Natural killer cell treated with Interleukin-12 subunit alpha and Interleukin-12 subunit beta and Interleukin-15 and Interleukin-18, amount 100 ng/mL, for 72 hours (primary cell): Measurements from ENCODE around the gene ELAVL2. TPM values are rescaled to one million over a fixed set of nuclear protein-coding genes. Genes with fewer than 3 reads are reported as not detected.
"Not testable (repeated sequence)": the region's sequence is repeated elsewhere in the genome, so short reads cannot be mapped to it uniquely, and the experiment has no call there.

ENCODE experiments used
- ATAC-seq, 2 donors: fragments of 150-1000 bp; cut with Tn5 transposase in 1 of 2; sonication (Bioruptor Pico), chemical (Tn5 transposase) in 1 of 2; 2 replicates each; pipeline ENCODE4 v1.10.0; 2021
- DNase-seq: peaks from one replicate; pipeline ENCODE4 v3.0.0; 2022; ENCODE audit warnings: low spot score
- H3K27ac Mint-ChIP-seq, 2 donors: 1 replicate in 1 of 2; 2 replicates in 1 of 2; pipeline ENCODE4 v1.8.0; 2022; ENCODE audit warnings: mixed read lengths in 2 of 2, mild to moderate bottlenecking in 1 of 2, moderate library complexity in 1 of 2
- H3K27me3 Mint-ChIP-seq, 2 donors: 1 replicate in 1 of 2; 2 replicates in 1 of 2; pipeline ENCODE4 v1.8.0; 2022; ENCODE audit warnings: mixed read lengths in 2 of 2
- H3K36me3 Mint-ChIP-seq: one replicate; pipeline ENCODE4 v1.8.0; 2022; ENCODE audit warnings: mixed read lengths
- H3K4me1 Mint-ChIP-seq, 2 donors: 1 replicate in 1 of 2; 2 replicates in 1 of 2; pipeline ENCODE4 v1.8.0; 2022; ENCODE audit warnings: low read depth in 2 of 2, mixed read lengths in 2 of 2, mild to moderate bottlenecking in 1 of 2
- H3K4me3 Mint-ChIP-seq: one replicate; pipeline ENCODE4 v1.8.0; 2022; ENCODE audit warnings: mixed read lengths
- H3K9me3 Mint-ChIP-seq: 2 replicates; pipeline ENCODE4 v1.8.0; 2022; ENCODE audit warnings: mixed read lengths
- total RNA-seq, 2 donors: library from RNA; stranded (reverse); gene quantifications; one replicate each; pipeline ENCODE4 v1.2.3, GENCODE V29; 2022

The ELAVL2 gene
- total RNA-seq, 2 donors from 2014 or later: not detected

DNA sequence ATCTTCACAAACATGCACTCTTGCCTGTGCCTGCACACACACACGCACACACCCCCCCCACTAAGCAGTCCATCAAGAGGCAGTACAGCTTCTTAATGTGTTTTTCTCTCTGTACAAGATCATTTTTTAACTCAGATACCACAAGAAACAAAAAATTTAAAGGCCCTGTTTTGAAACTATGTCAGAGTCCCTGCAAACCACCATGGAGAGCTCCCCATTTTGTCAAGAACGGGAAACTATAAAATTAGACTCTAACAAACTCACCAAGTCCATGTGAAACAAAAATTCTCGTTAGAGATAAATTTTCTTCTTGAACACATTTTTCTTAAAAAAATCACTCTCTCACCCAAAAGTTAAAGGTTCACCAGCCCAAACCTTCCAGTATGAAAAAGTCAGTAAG, 86.3 kb downstream of the ELAVL2 start:
- DNase-seq (no peak), ATAC-seq (no peak)
- Mint-ChIP-seq H3K4me3 (no peak overlapping the region), H3K27me3 (no peaks in the 10 kb centered on the region), H3K9me3 (peaks cover 20% of the 10 kb centered on the region), H3K4me1 (no peaks in the 10 kb centered on the region), H3K36me3 (peaks cover 11% of the 10 kb centered on the region), H3K27ac (no peak overlapping the region)

DNA sequence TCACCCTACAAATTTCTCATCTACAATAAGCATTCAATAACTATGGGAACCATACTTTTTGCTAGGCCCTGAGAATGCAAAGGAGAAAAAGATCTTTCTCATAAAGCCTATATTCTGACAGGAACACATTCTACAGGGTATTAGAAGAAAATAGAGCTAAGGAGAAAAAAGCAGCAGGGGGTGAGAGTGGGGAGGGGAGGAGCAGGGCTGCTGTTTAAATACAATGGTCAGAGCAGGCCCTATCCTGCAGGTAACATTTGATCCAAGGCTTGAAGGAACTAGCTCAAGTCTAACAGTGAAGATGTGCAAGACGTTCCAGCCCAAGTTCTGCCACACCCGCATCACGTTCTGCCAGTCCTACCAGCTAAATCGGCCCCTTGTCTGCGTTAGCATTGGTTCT, 89.7 kb downstream of the ELAVL2 start:
- H3K27me3 Mint-ChIP-seq: no peaks in the 10 kb centered on the region
- ATAC-seq (no peak), DNase-seq (no peak)
- no peak overlapping the region for H3K27ac Mint-ChIP-seq
- H3K4me1 Mint-ChIP-seq: no peaks in the 10 kb centered on the region
- peaks cover 14% of the 10 kb centered on the region for H3K9me3 Mint-ChIP-seq
- peaks cover 11% of the 10 kb centered on the region for H3K36me3 Mint-ChIP-seq
- no peak overlapping the region for H3K4me3 Mint-ChIP-seq

DNA sequence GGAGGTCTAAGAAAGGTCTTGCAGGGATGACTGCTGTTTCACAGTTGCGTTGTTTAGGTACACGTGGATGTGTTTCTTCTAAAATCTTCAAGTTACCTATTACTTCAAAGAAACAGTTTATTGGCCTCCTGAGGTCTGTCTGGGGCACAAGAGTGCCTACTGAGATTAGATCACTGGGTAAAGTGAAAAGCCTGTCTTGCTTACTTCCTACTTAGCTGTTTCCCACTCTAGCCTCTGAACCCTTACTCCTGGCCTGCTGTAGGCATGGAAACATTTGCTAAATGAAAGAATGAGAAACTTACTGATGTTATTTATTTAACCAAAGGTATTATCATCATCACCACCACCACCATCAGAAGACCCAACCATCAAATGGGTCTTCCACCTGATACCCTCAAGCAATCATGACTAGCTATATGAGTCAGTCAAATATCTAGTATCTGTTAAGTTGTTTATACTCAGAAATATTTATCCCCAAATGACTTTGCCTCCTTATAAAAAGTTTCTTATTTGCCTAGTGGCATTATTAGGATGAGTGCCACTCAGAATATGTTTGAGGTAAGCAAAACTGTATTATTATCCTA, 92.5 kb downstream of the ELAVL2 start:
- Mint-ChIP-seq H3K9me3 (peaks cover 8% of the 10 kb centered on the region), H3K4me1 (no peaks in the 10 kb centered on the region), H3K36me3 (peaks cover 11% of the 10 kb centered on the region), H3K4me3 (no peak overlapping the region), H3K27me3 (no peaks in the 10 kb centered on the region), H3K27ac (no peak overlapping the region)
- DNase-seq (no peak), ATAC-seq (no peak)

DNA sequence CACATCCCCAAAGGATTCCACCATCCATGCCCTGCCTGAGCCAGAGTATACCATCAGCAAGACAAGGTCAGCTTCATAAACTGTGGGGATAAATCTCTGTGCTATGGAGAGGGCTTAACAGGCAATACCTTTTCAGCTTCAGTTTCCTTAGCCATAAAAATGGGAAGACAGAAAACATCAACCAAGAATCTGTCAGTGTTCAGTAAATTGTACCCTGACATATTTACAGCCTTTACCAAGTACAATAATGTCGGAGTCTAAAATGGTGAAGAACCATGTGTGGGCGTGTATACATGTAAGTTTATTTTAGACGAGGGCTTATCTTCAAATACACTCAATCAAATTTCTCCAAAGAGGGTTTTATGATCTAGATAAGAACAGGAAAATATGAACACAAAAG, 94.7 kb downstream of the ELAVL2 start:
- ATAC-seq (no peak), DNase-seq (no peak)
- Mint-ChIP-seq H3K4me3 (no peak overlapping the region), H3K36me3 (no peaks in the 10 kb centered on the region), H3K27ac (no peak overlapping the region), H3K4me1 (no peaks in the 10 kb centered on the region), H3K9me3 (peaks cover 10% of the 10 kb centered on the region), H3K27me3 (no peaks in the 10 kb centered on the region)

DNA sequence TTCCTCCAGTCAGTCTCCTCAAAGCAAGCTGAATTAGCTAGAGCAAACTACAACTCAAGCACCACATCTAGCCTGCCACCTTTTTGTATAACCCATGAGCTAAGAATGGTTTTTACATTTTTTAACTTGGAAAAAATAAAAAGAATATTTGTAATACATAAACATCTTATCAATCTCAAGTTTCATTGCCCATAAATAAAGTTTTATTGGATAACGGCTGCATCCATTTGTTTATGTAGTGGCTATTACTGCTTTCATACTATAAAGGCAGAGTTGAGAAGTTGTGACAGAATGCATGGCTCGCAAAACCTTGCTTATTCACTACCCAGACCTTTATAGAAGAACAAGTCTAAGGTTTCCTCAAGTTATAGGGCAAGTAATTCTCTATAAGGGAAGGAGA, 95.7 kb downstream of the ELAVL2 start:
- Mint-ChIP-seq H3K27ac (no peak overlapping the region), H3K36me3 (no peaks in the 10 kb centered on the region), H3K4me1 (no peaks in the 10 kb centered on the region), H3K4me3 (no peak overlapping the region), H3K27me3 (no peaks in the 10 kb centered on the region), H3K9me3 (peaks cover 10% of the 10 kb centered on the region)
- ATAC-seq: no peak
- no peak for DNase-seq

DNA sequence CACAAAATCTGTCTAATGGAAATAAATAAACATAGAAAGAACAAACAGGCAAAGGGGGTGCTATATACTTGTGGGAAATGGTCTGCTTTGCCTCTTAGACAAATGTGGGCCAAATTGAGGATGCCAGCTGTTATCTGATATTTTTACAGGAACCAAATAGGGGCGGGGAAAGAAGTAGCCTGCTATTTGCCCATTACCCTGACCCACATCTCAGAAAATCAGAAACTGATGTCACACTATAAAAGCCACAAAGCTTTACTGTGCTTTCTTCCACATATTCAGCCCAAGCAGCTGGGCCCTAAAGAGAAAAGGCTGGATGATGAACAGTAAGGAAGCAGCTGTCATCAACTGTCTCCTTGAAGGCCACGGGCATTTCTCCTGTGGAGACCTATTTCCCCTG, 97.3 kb downstream of the ELAVL2 start:
- Mint-ChIP-seq H3K27me3 (no peaks in the 10 kb centered on the region), H3K27ac (no peak overlapping the region), H3K4me3 (no peak overlapping the region), H3K36me3 (no peaks in the 10 kb centered on the region), H3K4me1 (no peaks in the 10 kb centered on the region), H3K9me3 (peaks cover 15% of the 10 kb centered on the region)
- DNase-seq: no peak
- no peak for ATAC-seq

DNA sequence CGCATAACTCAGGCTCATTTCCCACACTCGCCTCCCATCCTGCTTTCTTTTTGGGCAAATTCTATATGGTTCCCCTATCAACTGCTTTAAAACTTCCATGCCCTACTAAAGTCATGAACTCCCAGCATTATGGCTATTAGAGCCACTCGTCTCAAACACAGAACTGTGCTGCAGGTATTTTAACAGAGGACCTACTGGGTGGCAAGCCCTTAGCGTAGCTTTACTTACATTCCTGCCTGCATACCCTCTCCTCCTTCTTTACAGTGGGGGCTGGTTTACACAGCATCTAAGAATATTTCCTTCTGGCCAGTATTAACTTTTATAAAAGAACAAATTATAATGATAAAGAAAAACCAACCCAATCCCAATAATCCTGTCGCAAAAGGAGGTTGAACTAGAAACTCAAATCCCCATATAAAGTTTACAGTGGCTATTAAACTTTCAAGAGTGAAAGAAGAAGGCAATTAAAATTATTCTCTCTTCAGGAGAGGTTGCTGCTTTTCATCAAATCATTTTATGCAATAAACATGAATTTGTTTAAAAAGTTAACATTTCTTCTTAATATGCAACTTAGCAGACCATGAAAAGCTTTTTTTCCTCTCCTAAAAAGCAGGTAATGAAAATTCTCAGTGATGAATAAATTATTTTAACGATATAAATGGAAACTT, 100.6 kb downstream of the ELAVL2 start:
- Mint-ChIP-seq H3K27me3 (no peaks in the 10 kb centered on the region), H3K4me1 (no peaks in the 10 kb centered on the region), H3K4me3 (no peak overlapping the region), H3K9me3 (peaks cover 18% of the 10 kb centered on the region), H3K27ac (no peak overlapping the region), H3K36me3 (no peaks in the 10 kb centered on the region)
- DNase-seq: no peak
- ATAC-seq: no peak

DNA sequence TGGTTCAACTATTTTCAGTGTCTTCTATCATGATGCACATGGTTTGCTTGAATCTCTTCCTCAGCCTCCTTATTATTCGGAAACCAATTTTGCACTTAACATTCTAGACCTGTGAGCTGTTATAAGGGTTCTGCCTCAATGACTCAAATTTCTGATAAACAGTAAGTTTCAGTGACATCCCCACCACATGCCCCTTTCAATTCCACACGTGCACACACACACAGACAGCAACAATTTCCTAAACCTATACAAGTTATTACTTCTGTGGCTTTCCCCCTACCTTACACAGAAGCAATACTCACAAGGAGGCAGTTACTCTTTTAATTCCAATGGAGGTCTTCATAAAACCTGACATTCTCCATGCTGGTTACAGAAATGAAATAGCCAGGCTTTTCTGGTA, 102.4 kb downstream of the ELAVL2 start:
- Mint-ChIP-seq H3K27ac (no peak overlapping the region), H3K9me3 (peaks cover 18% of the 10 kb centered on the region)
- no peak for ATAC-seq

DNA sequence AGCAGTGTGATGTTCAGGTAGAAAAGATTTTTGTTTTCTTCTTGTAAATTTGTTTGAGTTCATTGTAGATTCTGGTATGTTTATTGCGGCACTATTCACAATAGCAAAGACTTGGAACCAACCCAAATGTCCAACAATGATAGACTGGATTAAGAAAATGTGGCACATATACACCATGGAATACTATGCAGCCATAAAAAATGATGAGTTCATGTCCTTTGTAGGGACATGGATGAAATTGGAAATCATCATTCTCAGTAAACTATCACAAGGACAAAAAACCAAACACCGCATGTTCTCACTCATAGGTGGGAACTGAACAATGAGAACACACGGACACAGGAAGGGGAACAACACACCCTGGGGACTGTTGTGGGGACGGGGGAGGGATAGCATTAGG, 103.0 kb downstream of the ELAVL2 start:
- DNase-seq, H3K4me1 Mint-ChIP-seq, H3K36me3 Mint-ChIP-seq, H3K4me3 Mint-ChIP-seq, H3K27ac Mint-ChIP-seq, H3K27me3 Mint-ChIP-seq, ATAC-seq: not testable (repeated sequence)
- H3K9me3 Mint-ChIP-seq: peaks cover 14% of the 10 kb centered on the region

More for the DNA sequence above, 102.4 kb downstream of the ELAVL2 start:
- H3K27me3 Mint-ChIP-seq: no peaks in the 10 kb centered on the region
- H3K36me3 Mint-ChIP-seq: no peaks in the 10 kb centered on the region
- H3K4me1 Mint-ChIP-seq: no peaks in the 10 kb centered on the region
- no peak overlapping the region for H3K4me3 Mint-ChIP-seq
- DNase-seq: no peak

DNA sequence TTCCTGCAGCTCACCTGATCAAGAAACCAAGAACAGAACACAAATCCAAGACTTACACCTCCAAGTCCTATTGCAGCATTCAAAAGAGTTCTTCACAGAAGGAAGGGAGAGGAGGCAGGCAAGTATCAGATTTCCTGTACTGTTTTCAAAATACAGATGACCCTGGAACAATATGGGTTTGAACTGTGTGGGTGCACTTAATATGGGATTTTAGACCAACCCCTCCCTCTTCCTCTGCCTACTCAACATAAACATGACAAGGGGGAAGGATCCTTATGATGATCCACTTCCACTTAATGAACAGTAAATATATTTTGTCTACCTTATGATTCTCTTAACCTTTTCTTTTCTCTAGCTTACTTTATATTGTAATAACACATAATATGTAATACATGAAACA, 104.6 kb downstream of the ELAVL2 start:
- H3K27ac Mint-ChIP-seq: no peak overlapping the region
- peaks cover 14% of the 10 kb centered on the region for H3K9me3 Mint-ChIP-seq
- no peak overlapping the region for H3K4me3 Mint-ChIP-seq
- no peaks in the 10 kb centered on the region for H3K27me3 Mint-ChIP-seq
- no peaks in the 10 kb centered on the region for H3K4me1 Mint-ChIP-seq
- ATAC-seq (no peak), DNase-seq (no peak)
- H3K36me3 Mint-ChIP-seq: no peaks in the 10 kb centered on the region

DNA sequence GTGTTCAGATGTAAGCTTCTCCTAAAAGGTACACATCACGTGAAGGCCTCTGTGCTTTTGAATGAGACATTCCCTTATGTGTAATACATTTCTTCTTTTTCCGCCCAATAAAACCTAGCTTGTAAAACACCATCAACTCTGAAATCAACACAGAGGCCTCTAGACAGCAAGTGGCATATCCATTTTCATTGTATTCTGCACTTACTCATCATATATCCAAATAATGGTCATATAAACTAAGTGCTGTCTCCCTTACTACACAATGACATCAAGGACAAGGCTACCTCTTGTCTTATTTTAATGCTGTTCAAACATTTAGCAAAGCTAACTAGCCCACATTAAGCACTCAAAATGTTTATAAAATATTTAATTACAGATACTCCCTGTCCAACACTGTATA, 108.5 kb downstream of the ELAVL2 start:
- Mint-ChIP-seq H3K36me3 (no peaks in the 10 kb centered on the region), H3K27me3 (no peaks in the 10 kb centered on the region), H3K27ac (no peak overlapping the region), H3K9me3 (peaks cover 6% of the 10 kb centered on the region), H3K4me1 (no peaks in the 10 kb centered on the region), H3K4me3 (no peak overlapping the region)
- ATAC-seq: no peak
- no peak for DNase-seq

DNA sequence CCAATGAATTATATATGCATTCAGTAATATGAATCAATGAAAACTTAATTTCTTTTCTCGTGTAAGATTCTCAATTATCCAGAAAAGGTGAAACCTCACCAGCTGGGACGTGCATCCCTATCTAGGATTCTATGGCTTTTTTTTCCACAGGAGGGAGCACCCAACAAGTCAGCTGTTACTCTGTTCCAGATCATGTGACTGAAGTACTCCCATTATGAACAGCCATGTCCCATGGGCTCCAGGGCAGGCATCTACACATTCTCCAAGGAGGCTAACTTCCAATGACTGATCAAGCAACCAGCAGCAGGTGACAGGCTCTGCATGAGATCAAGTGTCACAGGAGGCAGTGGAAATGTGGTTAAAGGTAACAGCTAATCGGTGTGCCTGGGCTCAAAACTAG, 118.8 kb downstream of the ELAVL2 start:
- DNase-seq (no peak), ATAC-seq (no peak)
- no peak overlapping the region for H3K27ac Mint-ChIP-seq
- no peak overlapping the region for H3K4me3 Mint-ChIP-seq
- no peaks in the 10 kb centered on the region for H3K4me1 Mint-ChIP-seq
- peaks cover 15% of the 10 kb centered on the region for H3K9me3 Mint-ChIP-seq
- H3K27me3 Mint-ChIP-seq: no peaks in the 10 kb centered on the region
- H3K36me3 Mint-ChIP-seq: no peaks in the 10 kb centered on the region

DNA sequence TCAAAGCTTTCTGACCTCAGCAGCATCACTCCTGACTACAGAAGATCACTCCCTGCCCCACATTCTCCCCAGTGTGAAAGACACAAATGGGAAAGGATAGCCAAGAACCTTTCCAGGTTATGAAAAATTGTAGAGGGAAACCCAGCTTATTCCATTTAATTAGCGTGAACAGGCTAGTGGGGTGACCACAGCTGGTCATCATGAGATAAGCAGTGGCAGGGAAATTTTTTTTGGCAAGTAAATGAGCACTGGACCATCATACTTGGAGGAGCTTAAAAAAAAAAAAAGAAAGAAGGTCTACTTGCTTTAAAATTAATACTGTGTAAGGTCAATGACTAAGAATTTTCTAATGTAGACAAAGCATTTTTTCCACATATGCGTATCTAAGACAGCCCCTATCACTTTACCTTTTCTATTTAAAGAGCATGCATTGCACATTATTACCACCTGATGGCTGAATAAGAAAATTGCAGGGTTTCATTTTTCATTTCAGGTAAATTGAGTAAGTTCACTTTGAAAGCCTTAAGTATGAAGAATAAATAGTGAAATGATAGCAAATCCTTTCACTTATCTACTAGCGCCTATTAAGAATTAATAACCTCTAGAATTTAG, 123.6 kb downstream of the ELAVL2 start:
- peaks cover 3% of the 10 kb centered on the region for H3K9me3 Mint-ChIP-seq
- H3K4me1 Mint-ChIP-seq: no peaks in the 10 kb centered on the region
- no peak overlapping the region for H3K27ac Mint-ChIP-seq
- ATAC-seq: no peak
- no peaks in the 10 kb centered on the region for H3K27me3 Mint-ChIP-seq
- H3K36me3 Mint-ChIP-seq: no peaks in the 10 kb centered on the region
- H3K4me3 Mint-ChIP-seq: no peak overlapping the region
- DNase-seq: no peak

DNA sequence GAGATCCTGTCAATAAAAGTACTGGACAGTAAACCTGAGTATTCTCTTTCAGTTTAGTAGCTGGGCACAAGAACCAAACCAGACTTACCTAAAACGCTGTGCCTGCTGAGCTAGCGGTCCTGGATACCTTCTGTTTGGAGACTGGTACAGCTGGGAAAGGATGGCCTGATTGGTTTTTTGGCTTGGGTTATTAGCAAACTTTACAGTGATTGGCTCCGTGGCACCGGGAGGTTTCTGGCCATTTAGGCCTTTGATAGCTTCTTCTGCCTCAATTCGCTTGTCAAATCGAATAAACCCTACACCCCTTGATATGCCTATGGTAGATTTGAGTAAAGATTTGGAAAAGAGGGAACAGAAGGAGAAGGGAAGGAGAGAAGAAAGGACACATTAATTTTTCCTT, 124.7 kb downstream of the ELAVL2 start:
- H3K27me3 Mint-ChIP-seq: no peaks in the 10 kb centered on the region
- H3K27ac Mint-ChIP-seq: no peak overlapping the region
- ATAC-seq: no peak
- no peak for DNase-seq
- no peaks in the 10 kb centered on the region for H3K4me1 Mint-ChIP-seq
- no peaks in the 10 kb centered on the region for H3K9me3 Mint-ChIP-seq
- no peak overlapping the region for H3K4me3 Mint-ChIP-seq
- no peaks in the 10 kb centered on the region for H3K36me3 Mint-ChIP-seq
